ENCODE measurements around the gene LHCGR.

DNA sequence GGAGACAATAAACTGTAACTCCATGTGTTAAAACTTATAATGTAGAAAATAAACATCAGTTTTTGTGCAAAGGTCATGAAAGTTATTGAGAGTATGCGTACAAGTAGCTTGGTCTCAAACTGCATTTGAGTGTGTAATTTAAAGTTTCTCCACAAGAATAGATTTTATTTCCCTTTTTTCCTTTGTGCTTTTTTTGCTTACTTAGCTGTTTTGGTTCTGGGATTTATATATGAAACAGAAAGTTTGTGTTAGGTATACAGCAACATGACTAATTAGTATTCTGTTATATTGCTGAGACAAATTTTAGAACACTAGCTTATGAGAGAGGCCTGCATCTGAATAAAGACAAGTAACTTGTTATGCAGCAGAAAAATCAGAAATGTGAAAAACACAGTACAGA is 70.4 kb downstream of the LHCGR start:
- TF ChIP-seq, protein P1, sequence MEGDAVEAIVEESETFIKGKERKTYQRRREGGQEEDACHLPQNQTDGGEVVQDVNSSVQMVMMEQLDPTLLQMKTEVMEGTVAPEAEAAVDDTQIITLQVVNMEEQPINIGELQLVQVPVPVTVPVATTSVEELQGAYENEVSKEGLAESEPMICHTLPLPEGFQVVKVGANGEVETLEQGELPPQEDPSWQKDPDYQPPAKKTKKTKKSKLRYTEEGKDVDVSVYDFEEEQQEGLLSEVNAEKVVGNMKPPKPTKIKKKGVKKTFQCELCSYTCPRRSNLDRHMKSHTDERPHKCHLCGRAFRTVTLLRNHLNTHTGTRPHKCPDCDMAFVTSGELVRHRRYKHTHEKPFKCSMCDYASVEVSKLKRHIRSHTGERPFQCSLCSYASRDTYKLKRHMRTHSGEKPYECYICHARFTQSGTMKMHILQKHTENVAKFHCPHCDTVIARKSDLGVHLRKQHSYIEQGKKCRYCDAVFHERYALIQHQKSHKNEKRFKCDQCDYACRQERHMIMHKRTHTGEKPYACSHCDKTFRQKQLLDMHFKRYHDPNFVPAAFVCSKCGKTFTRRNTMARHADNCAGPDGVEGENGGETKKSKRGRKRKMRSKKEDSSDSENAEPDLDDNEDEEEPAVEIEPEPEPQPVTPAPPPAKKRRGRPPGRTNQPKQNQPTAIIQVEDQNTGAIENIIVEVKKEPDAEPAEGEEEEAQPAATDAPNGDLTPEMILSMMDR (IDR thresholded peaks at IDR 0.05): no peak
- TF ChIP-seq, protein P2, sequence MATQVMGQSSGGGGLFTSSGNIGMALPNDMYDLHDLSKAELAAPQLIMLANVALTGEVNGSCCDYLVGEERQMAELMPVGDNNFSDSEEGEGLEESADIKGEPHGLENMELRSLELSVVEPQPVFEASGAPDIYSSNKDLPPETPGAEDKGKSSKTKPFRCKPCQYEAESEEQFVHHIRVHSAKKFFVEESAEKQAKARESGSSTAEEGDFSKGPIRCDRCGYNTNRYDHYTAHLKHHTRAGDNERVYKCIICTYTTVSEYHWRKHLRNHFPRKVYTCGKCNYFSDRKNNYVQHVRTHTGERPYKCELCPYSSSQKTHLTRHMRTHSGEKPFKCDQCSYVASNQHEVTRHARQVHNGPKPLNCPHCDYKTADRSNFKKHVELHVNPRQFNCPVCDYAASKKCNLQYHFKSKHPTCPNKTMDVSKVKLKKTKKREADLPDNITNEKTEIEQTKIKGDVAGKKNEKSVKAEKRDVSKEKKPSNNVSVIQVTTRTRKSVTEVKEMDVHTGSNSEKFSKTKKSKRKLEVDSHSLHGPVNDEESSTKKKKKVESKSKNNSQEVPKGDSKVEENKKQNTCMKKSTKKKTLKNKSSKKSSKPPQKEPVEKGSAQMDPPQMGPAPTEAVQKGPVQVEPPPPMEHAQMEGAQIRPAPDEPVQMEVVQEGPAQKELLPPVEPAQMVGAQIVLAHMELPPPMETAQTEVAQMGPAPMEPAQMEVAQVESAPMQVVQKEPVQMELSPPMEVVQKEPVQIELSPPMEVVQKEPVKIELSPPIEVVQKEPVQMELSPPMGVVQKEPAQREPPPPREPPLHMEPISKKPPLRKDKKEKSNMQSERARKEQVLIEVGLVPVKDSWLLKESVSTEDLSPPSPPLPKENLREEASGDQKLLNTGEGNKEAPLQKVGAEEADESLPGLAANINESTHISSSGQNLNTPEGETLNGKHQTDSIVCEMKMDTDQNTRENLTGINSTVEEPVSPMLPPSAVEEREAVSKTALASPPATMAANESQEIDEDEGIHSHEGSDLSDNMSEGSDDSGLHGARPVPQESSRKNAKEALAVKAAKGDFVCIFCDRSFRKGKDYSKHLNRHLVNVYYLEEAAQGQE (IDR thresholded peaks at IDR 0.05; ENCODE audit: insufficient read depth in 1 of 2, low read depth in 2 of 2, low read length in 1 of 2): no peak
